Measurements from ENCODE around the gene ZPBP. TPM values are rescaled to one million over a fixed set of nuclear protein-coding genes. Genes with fewer than 3 reads are reported as not detected.
"Not testable (repeated sequence)": the region's sequence is repeated elsewhere in the genome, so short reads cannot be mapped to it uniquely, and the experiment has no call there.

Gene ZPBP
- total RNA-seq, 4 donors from 2014 or later, result not detected

DNA sequence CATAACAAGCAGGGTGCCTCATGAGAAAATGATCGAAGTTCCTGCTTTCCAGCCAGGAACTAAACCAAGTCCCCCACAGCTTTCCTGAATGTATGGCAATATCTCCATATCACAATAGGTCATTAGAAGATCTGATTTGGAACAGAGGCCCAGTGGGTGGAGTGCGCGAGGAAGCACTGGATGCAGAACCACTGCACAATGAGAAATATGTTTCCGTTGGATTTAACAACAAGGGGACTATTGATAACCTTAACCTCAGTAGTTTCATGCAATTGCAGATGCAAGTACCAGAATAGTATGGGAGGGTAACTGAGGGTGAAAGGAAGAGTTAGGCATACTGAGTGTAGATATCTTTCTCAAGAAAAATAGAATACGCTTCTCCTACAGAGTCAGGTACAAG lies 45.3 kb downstream of the ZPBP start:
- H3K36me3 ChIP-seq, result no peaks in the 10 kb centered on the region
- no peaks in the 10 kb centered on the region for H3K27me3 ChIP-seq
- H3K27ac ChIP-seq, result no peak overlapping the region
- H3K9me3 ChIP-seq, result no peaks in the 10 kb centered on the region
- no peak for DNase-seq
- intact Hi-C loops (cut with DNase I), result no loop called here
- TF ChIP-seq POLR2A (IDR thresholded peaks at IDR 0.05), result no peak
- TF ChIP-seq, protein P1, sequence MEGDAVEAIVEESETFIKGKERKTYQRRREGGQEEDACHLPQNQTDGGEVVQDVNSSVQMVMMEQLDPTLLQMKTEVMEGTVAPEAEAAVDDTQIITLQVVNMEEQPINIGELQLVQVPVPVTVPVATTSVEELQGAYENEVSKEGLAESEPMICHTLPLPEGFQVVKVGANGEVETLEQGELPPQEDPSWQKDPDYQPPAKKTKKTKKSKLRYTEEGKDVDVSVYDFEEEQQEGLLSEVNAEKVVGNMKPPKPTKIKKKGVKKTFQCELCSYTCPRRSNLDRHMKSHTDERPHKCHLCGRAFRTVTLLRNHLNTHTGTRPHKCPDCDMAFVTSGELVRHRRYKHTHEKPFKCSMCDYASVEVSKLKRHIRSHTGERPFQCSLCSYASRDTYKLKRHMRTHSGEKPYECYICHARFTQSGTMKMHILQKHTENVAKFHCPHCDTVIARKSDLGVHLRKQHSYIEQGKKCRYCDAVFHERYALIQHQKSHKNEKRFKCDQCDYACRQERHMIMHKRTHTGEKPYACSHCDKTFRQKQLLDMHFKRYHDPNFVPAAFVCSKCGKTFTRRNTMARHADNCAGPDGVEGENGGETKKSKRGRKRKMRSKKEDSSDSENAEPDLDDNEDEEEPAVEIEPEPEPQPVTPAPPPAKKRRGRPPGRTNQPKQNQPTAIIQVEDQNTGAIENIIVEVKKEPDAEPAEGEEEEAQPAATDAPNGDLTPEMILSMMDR (IDR thresholded peaks at IDR 0.05), result no peak
- no peak overlapping the region for H3K4me3 ChIP-seq
- H3K4me1 ChIP-seq, result no peaks in the 10 kb centered on the region
- WGBS, 2 donors, result 66 to 88% methylated on average over 5 of the region's 5 CpGs

DNA sequence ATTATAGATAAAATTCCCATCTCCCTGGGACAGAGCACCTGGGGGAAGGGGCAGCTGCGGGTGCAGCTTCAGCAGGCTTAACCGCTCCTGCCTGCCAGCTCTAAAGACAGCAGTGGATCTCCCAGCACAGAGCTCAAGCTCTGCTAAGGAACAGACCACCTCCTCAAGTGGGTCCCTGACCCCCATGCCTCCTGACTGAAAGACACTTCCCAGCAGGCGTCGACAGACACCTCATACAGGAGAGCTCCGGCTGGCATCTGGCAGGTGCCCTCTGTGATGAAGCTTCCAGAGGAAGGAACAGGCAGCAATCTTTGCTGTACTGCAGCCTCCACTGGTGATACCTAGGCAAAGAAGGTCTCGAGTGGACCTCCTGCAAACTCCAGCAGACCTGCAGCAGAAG lies 51.9 kb downstream of the ZPBP start:
- H3K4me3 ChIP-seq; H3K36me3 ChIP-seq; H3K4me1 ChIP-seq; intact Hi-C loops (cut with DNase I); H3K27ac ChIP-seq; H3K9me3 ChIP-seq; DNase-seq; H3K27me3 ChIP-seq: not testable (repeated sequence)
- 86 to 100% methylated on average over 1 of the region's 6 CpGs for WGBS, 2 donors

DNA sequence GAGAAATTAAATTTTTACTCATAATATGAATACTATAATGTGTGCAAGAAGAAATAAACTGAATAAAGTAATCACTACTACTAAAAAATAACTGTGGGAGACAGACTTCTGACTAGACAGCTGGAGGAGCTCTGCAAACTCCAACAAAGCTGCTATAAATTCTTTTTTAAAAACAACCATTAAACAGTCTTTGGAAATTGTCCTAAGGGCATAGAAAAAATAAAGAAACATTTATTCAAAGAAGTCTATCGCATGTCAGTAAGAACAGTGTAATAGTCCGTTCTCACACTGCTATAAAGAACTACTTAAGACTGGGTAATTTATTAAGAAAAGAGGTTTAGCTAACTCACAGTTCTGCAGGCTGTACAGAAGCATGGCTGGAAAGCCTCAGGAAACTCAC lies 56.0 kb downstream of the ZPBP start:
- no peaks in the 10 kb centered on the region for H3K36me3 ChIP-seq
- WGBS, 2 donors, result 25 to 26% methylated on average over 2 of the region's 2 CpGs
- H3K4me1 ChIP-seq, result no peaks in the 10 kb centered on the region

DNA sequence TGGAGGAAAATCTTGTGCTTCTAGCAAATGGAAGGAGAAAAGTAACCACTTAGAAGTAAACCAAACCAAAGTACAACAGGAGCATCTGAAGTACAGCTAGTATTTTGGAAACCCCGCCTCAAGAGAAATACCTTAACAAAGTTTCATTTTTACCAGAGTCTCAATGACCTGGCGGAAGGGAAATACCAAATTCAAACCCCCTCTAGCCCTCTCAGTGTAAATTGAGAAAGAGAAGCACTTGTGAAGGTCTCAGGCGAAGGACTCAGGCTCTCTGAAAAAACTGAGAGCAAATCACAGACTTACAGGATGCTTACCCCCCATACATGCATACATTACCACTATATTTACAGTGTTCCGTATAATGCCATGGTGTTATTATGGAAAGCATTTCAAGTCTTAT lies 70.1 kb downstream of the ZPBP start:
- H3K36me3 ChIP-seq, result no peaks in the 10 kb centered on the region
- 74 to 90% methylated on average over 4 of the region's 4 CpGs for WGBS, 2 donors
- TF ChIP-seq, protein P1 (IDR thresholded peaks at IDR 0.05), result no peak
- TF ChIP-seq POLR2A (IDR thresholded peaks at IDR 0.05), result no peak
- no peaks in the 10 kb centered on the region for H3K4me1 ChIP-seq
- no peak overlapping the region for H3K27ac ChIP-seq
- intact Hi-C loops (cut with DNase I), result no loop called here
- H3K9me3 ChIP-seq, result no peaks in the 10 kb centered on the region
- no peak overlapping the region for H3K4me3 ChIP-seq
- H3K27me3 ChIP-seq, result no peaks in the 10 kb centered on the region
- no peak for DNase-seq

More for the DNA sequence above, 56.0 kb downstream of the ZPBP start:
- no peak overlapping the region for H3K27ac ChIP-seq
- TF ChIP-seq POLR2A (IDR thresholded peaks at IDR 0.05), result no peak
- TF ChIP-seq, protein P1 (IDR thresholded peaks at IDR 0.05), result no peak
- no peaks in the 10 kb centered on the region for H3K27me3 ChIP-seq
- H3K9me3 ChIP-seq, result no peaks in the 10 kb centered on the region
- no peak overlapping the region for H3K4me3 ChIP-seq
- DNase-seq, result no peak
- intact Hi-C loops (cut with DNase I), result no loop called here

DNA sequence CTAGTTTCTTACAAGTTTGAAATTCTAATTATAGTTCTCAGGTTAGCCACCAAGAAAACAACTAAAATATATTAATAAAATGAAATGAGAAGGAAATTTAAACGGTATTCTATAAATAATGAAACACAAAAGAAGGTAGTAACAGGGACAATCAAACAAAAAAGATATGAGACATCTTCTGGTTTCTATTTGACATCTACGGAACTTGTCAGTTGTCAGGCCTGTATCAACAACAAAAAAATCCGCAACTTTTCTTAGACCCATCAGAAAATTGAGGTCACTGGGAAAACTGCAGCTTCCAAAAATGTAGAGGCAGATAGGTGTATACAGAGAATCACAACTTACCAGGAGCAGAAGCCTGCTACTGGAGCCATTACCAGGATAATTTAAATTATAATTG lies 70.6 kb downstream of the ZPBP start:
- Histone ChIP-seq H3K4me3 (no peak overlapping the region), H3K27me3 (no peaks in the 10 kb centered on the region), H3K9me3 (no peaks in the 10 kb centered on the region), H3K36me3 (no peaks in the 10 kb centered on the region), H3K4me1 (no peaks in the 10 kb centered on the region), H3K27ac (no peak overlapping the region)
- 77 to 90% methylated on average over 3 of the region's 3 CpGs for WGBS, 2 donors
- DNase-seq, result no peak
- intact Hi-C loops (cut with DNase I), result no loop called here
- TF ChIP-seq, protein P1 (IDR thresholded peaks at IDR 0.05), result no peak
- no peak for TF ChIP-seq POLR2A (IDR thresholded peaks at IDR 0.05)

DNA sequence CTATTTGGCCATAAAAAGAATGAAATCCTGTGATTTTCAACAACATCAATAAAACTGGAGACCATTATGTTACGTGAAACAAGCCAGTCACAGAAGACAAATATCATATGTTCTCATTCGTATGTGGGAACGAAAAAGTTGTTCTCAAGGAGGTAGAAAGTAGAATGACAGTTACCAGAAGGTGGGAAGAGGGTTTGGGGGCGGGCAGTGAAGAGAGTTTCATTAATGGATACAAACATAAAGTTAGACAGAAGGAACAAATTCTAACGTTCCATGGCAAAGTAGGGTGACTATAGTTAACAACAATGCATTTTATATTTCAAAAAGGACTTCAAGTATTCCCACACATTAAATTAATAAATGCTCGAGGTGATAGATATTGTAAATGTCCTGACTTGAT lies 97.4 kb downstream of the ZPBP start:
- no peaks in the 10 kb centered on the region for H3K27me3 ChIP-seq
- no peaks in the 10 kb centered on the region for H3K4me1 ChIP-seq
- intact Hi-C loops (cut with DNase I), result no loop called here
- H3K27ac ChIP-seq, result no peak overlapping the region
- H3K9me3 ChIP-seq, result no peaks in the 10 kb centered on the region
- no peak for DNase-seq
- no peak for TF ChIP-seq POLR2A (IDR thresholded peaks at IDR 0.05)
- H3K4me3 ChIP-seq, result no peak overlapping the region
- WGBS, 2 donors, result 74 to 76% methylated on average over 6 of the region's 6 CpGs
- H3K36me3 ChIP-seq, result no peaks in the 10 kb centered on the region
